ENCODE results near the gene CA12.

The CA12 gene

DNA sequence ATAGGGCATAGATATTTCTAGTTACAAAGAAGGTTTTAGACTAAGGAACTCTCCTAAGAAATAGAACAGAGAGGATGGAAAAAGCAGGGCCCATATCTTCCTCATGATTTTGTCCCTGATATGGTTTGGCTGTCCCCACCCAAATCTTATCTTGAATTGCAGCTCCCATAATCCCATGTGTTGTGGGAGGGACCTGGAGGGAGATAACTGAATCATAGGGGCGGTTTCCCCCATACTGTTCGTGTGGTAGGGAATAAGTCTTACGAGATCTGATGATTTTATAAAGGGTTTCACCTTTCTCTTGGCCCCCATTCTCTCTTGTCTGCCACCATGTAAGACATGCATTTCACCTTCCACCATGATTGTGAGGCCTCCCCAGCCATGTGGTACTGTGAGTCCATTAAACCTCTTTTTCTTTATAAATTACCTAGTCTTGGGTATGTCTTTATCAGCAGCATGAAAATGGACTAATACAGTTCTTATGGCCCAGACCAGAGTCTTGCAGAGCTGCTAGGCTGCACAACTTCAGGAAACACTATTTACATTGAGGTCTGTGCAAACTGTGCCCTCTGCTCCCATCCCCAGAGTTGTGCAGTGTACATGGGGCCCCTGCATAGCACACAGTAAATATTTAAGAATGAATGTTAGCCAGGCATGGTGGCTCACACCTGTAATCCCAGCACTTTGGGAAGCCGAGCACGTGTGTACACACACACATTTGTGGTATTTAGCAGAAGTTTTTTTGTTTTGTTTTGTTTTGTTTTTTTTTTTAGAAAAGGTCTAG, 20.3 kb upstream of the CA12 start:
- no peak for DNase-seq (ENCODE audit: low read depth)

DNA sequence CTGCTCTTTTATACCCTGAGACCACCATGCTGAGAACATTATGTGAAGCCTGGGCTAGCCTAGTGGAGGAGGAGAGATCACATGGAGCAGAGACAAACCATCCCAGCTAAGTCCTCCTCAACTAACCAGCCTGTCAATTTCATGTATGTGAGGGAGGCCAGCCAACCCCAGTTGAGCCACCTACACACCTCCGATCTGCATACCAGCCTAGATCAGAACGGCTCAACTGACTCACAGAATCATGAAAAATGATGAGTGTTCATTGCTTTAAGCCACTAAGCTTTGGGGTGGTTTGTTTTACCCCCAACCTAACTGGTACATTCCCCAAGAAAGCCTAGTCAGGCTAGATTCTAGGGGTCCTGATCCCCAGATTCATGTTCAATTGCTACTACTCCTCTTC, 19.4 kb upstream of the CA12 start:
- DNase-seq (ENCODE audit: low read depth): no peak

DNA sequence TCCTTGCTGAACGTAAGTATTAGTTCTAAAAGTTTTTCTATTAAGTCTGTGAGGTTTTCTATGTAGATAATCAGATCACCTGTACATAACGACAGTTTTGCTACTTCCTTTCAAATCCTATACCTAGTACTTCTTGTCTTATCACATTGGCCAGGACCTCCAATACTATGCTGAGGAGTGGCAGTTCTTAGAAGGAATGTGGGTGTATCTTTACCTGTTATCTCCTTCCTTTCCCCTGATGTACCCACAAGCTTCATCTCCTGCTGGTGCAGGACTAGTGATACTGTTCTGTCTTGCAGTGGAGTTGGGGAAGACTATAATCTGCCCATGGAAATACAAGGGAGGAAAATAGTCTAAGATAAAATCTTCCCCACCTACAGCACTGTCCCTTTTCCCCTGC, 16.8 kb upstream of the CA12 start:
- no peak for DNase-seq (ENCODE audit: low read depth)

DNA sequence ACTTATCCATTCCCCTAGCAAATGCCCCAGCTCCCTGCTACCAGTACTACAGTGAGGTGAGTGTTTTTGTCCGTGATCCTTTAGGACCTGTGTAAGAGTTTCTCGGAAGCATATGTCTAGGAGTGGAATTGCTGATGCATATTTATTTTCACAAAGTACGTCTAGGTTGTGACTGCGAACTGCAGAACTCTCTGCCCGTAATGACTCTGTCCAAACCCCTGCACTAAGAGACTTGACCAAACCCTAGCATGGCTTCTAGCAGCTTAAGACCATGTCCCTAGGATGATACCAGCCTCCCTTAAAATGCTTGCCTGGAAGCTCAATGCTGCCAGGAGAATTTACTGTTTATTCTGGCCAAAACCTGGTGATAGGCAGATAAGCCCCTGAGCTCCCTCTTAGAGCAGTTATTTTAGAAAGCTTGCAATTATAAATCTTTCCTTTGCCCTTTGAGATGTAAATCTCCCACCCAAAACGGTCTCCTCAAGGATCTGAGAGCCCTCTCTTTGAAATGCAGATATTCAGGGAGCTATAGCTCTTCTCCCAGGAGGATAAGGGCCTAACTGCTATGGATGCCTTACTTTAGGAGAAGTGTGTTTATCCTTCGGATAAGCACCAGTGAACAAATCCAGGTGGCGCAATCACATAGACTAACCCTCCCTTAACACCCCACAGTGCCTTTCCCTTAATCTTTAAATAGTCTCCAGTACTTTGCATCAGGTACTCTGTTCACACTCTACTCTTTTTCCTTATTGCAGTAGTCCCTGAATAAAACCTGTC, 14.7 kb upstream of the CA12 start:
- DNase-seq (ENCODE audit: low read depth): no peak

DNA sequence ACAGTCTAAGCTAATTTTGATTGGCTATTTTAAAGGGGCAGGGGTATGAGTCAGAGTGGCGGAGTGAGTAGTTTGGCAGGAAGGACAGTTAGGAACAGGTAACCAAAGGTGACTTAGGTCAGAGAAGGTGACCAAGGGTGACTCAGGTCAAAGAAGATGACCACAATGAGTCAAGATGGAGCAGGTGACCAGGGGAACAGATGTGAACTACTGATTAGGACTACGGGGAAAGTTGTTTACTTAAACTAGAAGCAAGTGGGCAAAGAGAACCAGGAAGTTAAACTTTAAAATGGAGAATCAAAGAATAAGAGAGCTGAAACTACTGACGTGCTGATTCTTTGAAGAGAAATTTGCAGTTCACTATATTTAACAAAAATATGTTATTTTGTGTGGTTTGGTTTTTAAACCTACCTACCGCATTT, 14.1 kb upstream of the CA12 start:
- DNase-seq (ENCODE audit: low read depth): no peak

DNA sequence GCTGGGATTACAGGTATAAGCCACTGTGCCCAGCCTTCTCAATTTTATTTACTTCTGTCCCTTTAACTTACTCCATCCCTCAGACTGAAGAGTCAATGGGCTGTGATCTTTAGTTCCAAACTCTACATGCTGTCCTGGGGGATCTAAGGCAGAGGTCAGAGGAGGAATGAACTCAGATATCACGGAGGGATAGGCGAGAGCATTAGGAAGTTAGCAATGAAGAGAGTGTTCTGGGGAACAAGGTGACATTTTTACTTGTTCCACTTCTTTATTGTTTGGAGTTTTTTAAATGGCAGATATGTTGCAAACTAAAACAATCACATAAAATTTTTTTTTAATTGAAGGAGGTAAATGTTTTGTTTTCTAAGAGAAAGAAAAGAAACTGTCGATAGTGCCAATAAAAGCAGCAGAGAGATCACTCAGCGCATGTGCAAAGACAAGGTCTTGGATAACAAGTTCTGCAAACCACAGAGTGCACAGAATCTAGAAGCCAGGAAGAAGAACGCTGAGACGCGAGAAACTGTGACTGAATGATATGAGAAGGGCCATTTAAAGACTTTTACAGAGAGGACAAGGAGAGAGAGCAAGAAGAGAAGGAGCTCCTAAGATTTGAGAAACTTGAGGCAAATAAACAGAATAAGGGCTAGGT, 10.8 kb upstream of the CA12 start:
- no peak for DNase-seq (ENCODE audit: low read depth)

DNA sequence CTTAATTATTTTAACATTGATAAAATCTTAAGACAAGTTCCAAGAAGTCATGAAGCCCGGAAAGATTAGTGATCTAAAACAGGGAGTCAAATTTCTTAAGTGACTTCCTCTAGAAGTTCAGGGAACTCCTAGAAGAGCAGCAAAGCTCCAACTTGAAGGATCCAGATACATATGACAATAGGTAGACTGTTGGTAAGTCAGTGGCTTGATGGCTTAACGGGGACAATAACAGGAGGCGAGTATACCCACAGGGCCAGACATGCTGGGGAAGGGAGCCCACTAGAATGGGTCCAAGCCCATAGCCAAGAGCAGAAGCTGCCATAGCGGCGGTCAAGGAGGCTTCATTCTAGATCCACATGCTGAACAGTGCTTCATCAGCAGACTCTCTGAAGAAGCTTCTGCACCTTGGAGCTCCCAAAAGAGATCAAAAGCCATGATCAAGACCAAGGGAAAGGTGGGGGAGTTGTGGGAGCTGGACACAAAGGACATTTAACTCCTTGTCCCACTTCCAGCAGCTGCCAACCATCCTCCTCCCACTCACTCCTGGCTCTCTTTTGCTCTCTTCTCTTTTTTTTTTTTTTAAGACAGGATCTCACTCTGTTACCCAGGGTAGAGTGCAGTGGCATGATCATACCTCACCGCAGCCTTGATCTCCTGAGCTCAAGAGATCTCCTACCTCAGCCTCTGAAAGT, 10.2 kb upstream of the CA12 start:
- DNase-seq (ENCODE audit: low read depth): no peak

DNA sequence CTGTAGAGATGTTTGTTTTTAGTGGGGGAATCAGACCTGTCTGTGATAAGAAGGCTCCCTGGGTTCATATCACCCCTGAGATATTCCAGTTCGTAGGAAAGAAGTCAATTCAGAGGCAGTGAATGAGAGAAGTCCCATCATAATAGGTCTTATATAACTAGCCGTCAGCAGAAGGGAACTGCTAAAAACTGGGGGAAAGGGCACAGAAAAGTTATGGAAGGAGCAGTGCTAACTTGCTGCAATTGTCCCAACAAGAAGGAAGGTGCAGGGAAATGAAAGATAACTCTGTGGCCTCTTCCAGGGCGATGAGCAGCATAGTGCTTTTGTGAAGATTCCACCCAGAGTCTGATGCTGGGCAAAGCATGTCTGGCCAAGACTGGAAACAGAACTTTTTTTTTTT, 9.0 kb upstream of the CA12 start:
- DNase-seq (ENCODE audit: low read depth): no peak

DNA sequence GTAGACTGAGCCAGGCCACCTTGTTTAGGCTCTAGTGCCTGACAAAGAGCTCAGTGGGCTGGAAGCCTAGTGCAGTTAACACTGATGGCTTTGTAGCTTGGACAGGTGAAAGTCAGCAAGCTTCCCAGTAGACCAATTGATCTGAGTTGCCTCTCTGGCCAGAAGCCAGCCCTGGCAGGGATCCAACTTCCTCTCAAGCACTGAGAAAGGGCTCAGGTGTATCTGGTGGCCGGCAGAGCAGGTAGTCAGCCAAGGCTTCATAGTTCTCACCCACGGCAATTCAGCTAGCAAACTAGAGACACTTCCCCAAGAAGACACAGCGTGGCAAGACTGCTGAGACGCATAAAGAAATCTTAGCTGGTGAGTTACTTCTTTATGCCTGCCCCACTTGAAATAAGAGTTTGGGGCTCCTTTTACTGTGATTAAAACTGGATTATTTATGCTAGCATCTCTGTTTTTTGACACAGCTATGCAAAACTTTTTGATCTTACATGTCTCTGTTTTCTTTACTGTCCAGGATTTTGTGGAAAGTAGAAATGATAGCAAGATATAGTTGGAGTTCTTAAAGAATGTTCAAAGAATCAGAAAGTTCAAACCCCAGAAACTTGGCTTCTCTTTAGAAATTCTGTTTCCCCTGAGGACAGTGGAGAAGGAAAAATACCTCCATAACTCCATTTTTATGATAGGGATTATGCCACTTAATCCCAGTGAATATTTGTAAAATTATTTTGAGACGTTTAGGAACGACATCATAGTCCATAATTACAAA, 8.4 kb upstream of the CA12 start:
- no peak for DNase-seq (ENCODE audit: low read depth)

DNA sequence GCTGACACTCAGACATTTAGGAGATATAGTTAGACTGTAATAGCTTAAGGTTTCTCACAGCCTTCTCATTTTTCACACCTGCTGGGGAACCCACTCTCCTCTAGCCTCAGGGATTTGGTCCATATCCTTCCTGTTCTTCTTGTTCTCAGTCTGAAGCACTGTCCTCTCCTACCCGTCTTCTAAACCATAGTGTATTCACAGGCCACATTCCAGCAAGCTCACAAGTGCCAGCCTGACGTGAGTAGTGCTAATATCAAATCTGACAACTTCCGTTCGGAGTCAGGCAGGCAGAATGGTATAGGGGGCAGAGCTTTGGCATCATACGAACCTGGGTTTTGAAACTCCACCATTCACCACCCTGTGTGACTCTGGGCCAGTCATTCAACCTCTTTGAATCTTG, 6.9 kb upstream of the CA12 start:
- no peak for DNase-seq (ENCODE audit: low read depth)

DNA sequence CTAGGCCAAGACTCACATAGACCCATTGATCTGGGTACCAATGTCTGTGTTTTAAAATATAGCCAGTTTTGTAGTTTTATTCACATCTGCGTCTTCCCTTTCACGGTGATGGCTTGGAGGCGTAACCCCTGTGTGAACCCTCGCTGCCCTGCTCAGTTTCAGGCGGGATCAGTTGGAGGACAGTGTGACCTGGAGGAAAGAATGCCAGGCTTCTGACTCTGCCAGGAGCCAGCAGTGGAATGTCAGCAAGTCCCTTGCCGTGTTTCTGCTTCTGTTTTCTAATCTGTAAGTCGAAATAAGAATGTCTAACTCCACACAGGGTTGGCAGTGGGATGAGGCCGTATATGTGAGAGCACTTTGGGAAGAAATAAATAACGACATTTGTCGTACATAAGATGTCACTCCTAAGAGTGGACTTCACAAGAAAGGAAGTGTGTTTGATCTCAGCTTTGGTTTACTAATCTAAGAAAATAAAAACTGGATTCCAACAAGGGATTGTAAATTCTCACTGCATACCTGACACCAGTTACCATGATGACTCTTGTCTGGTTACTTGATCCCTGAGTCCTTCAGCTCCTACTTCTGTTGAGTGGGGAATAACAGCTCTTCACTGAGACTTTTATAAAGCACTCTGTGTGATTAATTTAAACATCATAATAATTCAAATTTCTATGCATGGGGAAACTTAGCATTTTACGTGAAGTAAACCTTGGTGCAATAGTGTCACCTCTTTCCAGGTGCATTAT, 6.3 kb upstream of the CA12 start:
- no peak for DNase-seq (ENCODE audit: low read depth)

DNA sequence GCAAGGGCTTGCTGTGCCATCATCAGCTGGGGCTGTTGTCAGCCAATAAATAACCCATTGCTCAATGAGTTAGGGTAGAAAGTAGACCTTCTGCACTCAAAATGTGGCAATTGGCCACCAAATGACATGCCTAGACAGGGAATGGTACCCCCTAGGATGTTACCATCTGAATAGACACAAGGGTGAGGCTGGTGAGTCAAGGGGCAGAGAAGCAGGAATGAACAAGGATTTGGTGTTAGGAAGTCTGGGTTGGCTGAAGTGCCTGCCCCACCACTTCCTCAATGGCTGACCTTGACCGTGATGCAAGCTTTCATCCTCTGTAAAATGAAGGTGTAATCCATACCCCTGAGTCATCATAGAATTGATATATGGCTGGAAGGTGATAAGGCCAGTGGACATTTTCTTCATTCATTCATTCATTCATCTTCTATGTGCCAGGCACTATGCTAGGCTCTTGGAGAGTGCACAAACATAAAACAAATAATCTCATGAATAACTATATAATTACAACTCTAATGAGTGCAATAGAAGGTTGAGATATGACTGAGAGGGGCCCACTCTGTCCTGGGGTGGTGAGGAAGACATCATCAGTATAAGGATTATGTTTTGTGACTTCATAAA, 4.4 kb upstream of the CA12 start:
- DNase-seq (ENCODE audit: low read depth): no peak

DNA sequence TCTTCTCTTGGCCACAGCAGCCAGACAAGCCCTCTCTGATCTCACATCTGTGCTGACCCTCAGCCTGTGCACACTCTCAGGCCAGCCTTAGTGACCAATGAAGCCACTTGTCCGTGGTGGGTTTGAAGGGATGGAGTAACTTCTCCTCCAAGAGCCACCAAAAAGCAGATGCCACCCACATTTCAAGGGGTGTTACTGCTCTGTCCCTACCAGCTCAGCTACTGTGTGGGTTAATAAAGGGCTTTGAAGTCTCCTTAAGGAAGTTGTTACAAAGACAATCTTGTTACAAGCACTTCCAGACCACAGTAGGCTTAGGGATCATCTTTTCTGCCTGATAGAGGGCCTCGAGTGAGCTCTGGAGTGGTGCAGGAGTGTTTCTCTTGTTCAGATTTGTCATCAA, 3.3 kb upstream of the CA12 start:
- DNase-seq (ENCODE audit: low read depth): no peak

DNA sequence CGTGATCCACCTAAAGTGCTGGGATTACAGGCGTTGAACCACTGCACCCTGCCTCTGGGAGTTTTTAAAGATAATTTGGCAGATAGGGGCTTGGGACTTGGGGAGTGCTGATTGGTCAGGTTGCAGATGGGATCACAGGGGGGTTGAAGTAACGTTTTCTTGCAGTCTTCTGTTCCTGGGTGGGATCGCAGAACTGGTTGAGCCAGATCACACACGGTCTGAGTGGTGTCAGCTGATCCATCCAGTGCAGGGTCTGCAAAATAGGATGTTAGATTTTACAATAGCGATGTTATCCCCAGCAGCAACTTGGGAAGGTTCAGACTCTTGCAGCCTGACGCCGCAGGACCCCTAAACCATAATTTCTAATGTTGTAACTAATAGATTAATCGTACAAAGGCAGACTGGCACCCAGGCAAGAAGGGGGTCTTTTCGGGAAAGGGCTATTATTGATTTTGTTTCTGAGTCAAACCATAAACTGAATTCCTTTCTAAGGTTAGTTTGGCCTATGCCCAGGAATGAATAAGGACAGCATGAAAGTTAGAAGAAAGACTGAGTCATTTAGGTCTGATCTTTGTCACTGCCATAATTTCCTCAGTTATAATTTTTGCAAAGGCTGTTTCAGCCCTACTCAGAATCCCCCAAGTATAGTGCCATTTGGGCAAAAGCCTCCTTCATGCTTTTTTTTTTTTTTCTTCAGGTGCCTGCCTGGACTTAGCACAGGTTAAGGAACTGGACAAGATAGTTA, 1.5 kb upstream of the CA12 start:
- no peak for DNase-seq (ENCODE audit: low read depth)

DNA sequence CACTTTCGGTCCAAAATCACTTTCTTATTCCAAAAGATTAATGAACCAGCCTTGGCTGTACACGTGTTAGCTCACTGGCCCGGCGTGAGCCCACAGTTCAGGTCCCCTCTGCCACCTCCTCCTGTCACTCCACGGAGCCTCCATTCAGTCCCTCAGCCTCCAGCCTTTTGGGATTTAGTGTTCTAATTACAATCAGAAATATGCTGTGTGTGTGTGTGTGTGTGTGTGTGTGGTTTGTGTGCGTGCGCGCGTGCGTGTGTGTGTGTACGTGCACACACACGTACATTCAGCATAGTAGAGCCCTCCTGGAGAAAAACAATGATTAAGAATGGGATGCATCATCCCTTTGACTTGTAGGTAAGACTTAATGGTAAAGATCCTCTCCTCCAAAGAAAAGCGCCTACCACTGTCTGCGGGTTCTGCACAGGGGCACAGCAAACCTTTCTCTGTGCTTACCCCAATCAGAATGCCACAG, 801 bp downstream of the CA12 start:
- no peak for DNase-seq (ENCODE audit: low read depth)

DNA sequence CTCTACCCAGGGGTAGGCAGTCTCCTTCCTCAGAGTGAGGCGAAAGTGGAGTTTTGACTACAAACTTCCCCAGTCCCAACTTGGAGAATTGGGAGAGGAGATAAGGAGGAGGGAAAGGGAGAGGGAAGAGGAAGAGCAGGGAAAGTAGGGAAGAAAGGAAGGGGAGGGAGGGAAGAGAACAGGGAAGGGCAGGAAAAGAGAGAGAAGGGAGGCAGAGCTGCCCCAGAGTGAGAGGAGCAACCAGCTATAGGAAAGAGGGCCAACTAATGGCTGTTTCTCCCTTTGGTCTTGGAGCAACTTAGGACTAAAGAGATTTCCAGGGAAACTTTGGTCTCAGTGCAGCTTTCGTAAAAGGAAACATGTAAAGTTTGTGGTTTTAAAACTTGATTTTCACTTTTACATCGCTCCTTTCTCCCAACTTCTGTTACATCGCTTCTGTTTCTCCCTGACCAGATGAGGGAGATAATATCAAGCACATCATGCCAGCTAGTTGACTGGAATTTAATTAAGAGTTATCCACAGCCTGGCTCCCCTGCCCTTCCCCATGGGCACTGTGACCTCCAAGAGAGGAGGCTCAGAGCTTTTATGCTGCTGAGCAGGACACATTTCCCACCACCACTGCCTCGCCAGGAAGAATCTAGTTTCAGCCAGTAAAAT, 1.4 kb downstream of the CA12 start:
- DNase-seq (ENCODE audit: low read depth): no peak

DNA sequence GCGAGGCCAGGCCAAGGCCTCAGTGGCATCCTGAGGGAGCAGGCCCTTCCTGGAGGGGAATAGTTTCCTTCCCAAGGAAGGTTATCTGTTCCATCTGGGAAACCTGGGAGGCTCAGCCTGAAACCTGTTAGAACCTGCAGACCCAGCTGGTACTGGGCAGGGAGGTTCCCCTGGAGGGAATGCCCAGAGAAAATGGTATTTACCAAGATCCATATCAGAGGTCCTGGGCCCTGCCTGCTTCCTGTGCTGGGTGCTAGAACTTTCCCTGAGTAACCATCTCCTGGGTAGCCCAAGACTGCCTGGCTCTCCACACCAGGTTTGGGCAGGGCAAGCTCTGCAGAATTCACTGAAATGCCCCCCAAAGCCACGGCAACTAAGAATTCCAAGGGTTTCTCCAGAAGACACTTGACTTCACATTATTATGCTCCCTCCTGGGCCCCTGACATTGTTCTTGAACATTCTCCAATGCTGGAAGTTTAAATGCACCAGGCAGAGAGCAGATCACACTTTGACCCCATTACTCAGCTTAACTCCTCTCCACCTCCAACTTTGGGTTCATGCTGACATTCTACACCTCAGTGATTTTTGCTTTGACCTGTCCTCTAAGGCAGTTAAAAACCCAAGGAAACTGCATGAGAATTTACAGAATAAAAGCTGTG, 2.0 kb downstream of the CA12 start:
- no peak for DNase-seq (ENCODE audit: low read depth)

DNA sequence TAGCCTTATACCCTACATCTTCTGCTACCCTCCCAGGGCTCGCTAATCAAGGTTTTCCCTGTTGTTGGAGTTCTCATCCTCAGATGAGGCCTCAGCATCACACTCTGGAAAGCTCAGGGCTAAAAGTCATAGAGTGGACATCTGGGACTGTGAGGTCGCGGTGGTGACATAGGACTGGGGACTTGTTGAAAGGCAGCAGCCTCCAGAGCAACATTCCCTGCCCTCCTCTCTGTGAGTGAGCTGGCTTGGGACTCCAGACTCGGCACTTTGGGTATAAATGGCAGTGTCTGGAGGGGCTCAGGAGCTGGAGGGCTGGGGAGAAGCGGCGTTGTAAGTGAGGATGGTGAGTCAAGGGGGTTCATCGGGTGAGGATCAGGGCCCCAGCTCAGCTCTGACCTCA, 2.7 kb downstream of the CA12 start:
- DNase-seq (ENCODE audit: low read depth): no peak
